ENCODE measurements around the gene ZC3H14.

DNA sequence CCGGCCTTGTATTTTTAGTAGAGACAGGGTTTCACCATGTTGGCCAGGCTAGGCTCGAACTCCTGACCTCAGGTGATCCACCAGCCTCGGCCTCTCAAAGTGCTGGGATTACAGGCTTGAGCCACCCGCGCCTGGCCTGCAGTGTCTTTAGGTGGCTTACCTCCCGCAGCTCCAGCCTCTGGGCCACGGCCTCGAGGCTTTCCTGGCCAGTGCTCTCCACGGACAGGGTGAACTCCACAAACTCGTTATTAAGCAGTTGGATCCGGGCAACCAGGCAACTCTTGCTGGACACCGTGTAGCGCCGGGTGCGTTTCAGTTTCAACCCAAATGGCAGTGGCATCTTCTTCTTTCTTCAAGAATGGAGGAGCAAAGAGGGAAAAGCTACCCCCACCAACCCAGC is 12.8 kb upstream of the ZC3H14 start:
- no peak for TF ChIP-seq POLR2AphosphoS5 (IDR thresholded peaks at IDR 0.05; ENCODE audit: low read depth, low read length)
- TF ChIP-seq NFIC (IDR thresholded peaks at IDR 0.05; ENCODE audit: borderline replicate concordance), result no peak
- TF ChIP-seq, protein P1, sequence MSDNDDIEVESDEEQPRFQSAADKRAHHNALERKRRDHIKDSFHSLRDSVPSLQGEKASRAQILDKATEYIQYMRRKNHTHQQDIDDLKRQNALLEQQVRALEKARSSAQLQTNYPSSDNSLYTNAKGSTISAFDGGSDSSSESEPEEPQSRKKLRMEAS (IDR thresholded peaks at IDR 0.05; ENCODE audit: low read depth), result no peak
- TF ChIP-seq, protein P2, sequence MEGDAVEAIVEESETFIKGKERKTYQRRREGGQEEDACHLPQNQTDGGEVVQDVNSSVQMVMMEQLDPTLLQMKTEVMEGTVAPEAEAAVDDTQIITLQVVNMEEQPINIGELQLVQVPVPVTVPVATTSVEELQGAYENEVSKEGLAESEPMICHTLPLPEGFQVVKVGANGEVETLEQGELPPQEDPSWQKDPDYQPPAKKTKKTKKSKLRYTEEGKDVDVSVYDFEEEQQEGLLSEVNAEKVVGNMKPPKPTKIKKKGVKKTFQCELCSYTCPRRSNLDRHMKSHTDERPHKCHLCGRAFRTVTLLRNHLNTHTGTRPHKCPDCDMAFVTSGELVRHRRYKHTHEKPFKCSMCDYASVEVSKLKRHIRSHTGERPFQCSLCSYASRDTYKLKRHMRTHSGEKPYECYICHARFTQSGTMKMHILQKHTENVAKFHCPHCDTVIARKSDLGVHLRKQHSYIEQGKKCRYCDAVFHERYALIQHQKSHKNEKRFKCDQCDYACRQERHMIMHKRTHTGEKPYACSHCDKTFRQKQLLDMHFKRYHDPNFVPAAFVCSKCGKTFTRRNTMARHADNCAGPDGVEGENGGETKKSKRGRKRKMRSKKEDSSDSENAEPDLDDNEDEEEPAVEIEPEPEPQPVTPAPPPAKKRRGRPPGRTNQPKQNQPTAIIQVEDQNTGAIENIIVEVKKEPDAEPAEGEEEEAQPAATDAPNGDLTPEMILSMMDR (IDR thresholded peaks at IDR 0.05), result no peak
- no peak for TF ChIP-seq TCF12 (IDR thresholded peaks at IDR 0.05)

Measured in SK-N-SH (cell line).